Keratinocyte (primary cell): ENCODE data around the gene FGFBP2. TPM values are rescaled to one million over a fixed set of nuclear protein-coding genes. Genes with fewer than 3 reads are reported as not detected.

Experiments used
- DNase-seq: peaks from one replicate; pipeline ENCODE4 v3.0.0-alpha.2; 2011; ENCODE audit warnings: low read depth, missing footprints, low spot score
- FAIRE-seq: peaks from 2 replicates; lab custom pipeline; 2011; peaks lifted over from hg19 to GRCh38; lab: Jason Lieb, UNC
- H2AFZ ChIP-seq: 2 replicates; pipeline ENCODE4 v1.6.0; 2012; ENCODE audit warnings: low read length, control low read depth, inconsistent platforms; ENCODE audit not compliant: control insufficient read depth
- H3K27ac ChIP-seq: 2 replicates; pipeline ENCODE4 v1.5.1; 2011; ENCODE audit warnings: low read length; ENCODE audit not compliant: control insufficient read depth, insufficient read depth
- H3K27me3 ChIP-seq: 3 replicates; pipeline ENCODE4 v1.6.0; 2011; ENCODE audit warnings: low read length; ENCODE audit not compliant: control insufficient read depth, insufficient read depth; ENCODE audit errors: extremely low read depth
- H3K36me3 ChIP-seq, 2 experiments: 2 replicates in 1 of 2; 3 replicates in 1 of 2; pipeline ENCODE4 v1.5.1; 2011; ENCODE audit warnings: low read length in 2 of 2, mild to moderate bottlenecking in 1 of 2; ENCODE audit not compliant: control insufficient read depth in 2 of 2, insufficient read depth in 2 of 2; ENCODE audit errors: extremely low read depth in 1 of 2
- H3K4me1 ChIP-seq: 3 replicates; pipeline ENCODE4 v1.5.1; 2011; ENCODE audit warnings: low read length; ENCODE audit not compliant: control insufficient read depth, insufficient read depth; ENCODE audit errors: extremely low read depth
- H3K4me2 ChIP-seq: 3 replicates; pipeline ENCODE4 v1.6.0; 2011; ENCODE audit warnings: low read depth, low read length; ENCODE audit not compliant: control insufficient read depth, insufficient read depth; ENCODE audit errors: extremely low read depth
- H3K4me3 ChIP-seq, 3 experiments: fragments of 200-600 bp in 1 of 3; sonication (generic) in 1 of 3; 2 replicates in 2 of 3; 3 replicates in 1 of 3; pipeline ENCODE4 v1.5.1; 2011 to 2016; ENCODE audit warnings: low read length in 3 of 3, mild to moderate bottlenecking in 3 of 3, control low read depth in 2 of 3, inconsistent platforms in 1 of 3, low read depth in 1 of 3, mixed read lengths in 1 of 3, mixed run types in 1 of 3, moderate library complexity in 1 of 3; ENCODE audit not compliant: control insufficient read depth in 2 of 3, insufficient read depth in 2 of 3; ENCODE audit errors: extremely low read depth in 1 of 3
- H3K79me2 ChIP-seq: 2 replicates; pipeline ENCODE4 v1.6.0; 2012; ENCODE audit warnings: low read length; ENCODE audit not compliant: control insufficient read depth, insufficient read depth
- H3K9ac ChIP-seq: 3 replicates; pipeline ENCODE4 v1.6.0; 2011; ENCODE audit warnings: low read length; ENCODE audit not compliant: control insufficient read depth, insufficient read depth; ENCODE audit errors: extremely low read depth
- H3K9me1 ChIP-seq: 3 replicates; pipeline ENCODE4 v1.6.0; 2011; ENCODE audit warnings: low read length; ENCODE audit not compliant: control insufficient read depth, insufficient read depth; ENCODE audit errors: extremely low read depth
- H3K9me3 ChIP-seq: 2 replicates; pipeline ENCODE4 v1.5.1; 2012; ENCODE audit warnings: low read depth, low read length; ENCODE audit not compliant: control insufficient read depth
- H4K20me1 ChIP-seq: 3 replicates; pipeline ENCODE4 v1.6.0; 2011; ENCODE audit warnings: low read length; ENCODE audit not compliant: control insufficient read depth, insufficient read depth; ENCODE audit errors: extremely low read depth
- EZH2 ChIP-seq: IDR thresholded peaks from one replicate; pipeline ENCODE4 v1.6.1; 2012; ENCODE audit warnings: inconsistent platforms, mild to moderate bottlenecking, low read length, moderate library complexity
- dilution Hi-C: fragments of 300-500 bp; cut with MboI; formaldehyde crosslinking; loops from one replicate; pipeline ENCODE4 v1.7.0; 2020; ENCODE audit warnings: low sequenced_read_pairs; ENCODE audit not compliant: extremely low pct_ligation_motif_present
- polyA plus RNA-seq, 5 experiments: library from polyadenylated mRNA; depleted of rRNA in 3 of 5; stranded (reverse) in 3 of 5; stranded (forward) in 1 of 5; unstranded in 1 of 5; fragments of >200 nt; gene quantifications; 1 replicate in 1 of 5; 2 replicates in 3 of 5; 3 replicates in 1 of 5; pipeline versions ENCODE4 v1.2.1 to v1.2.3, GENCODE V29; 2011 to 2012; ENCODE audit warnings: missing spikeins in 2 of 5, low read depth in 1 of 5, low replicate concordance in 1 of 5
- TF ChIP-seq, protein P1 (sequence below), 3 experiments: IDR thresholded peaks in 1 of 3; conservative IDR thresholded peaks in 1 of 3; optimal IDR thresholded peaks in 1 of 3; 2 replicates in 2 of 3; 3 replicates in 1 of 3; pipeline versions ENCODE3 to v1.5.1; 2011; ENCODE audit warnings: low read length in 3 of 3, mild to moderate bottlenecking in 3 of 3, moderate library complexity in 2 of 3, control low read depth in 1 of 3, inconsistent platforms in 1 of 3; ENCODE audit not compliant: insufficient read depth in 2 of 3; ENCODE audit errors: extremely low read depth in 1 of 3

FGFBP2 gene
- polyA plus RNA-seq, 1 donor (not counting 4 experiments of a cell fraction or from before 2014, with no cell fraction given): not detected

- no peaks in the 10 kb centered on the region for H3K4me1 ChIP-seq
- no peak overlapping the region for H3K9ac ChIP-seq
- H3K4me2 ChIP-seq: no peak overlapping the region
- H3K9me1 ChIP-seq: no peaks in the 10 kb centered on the region
- dilution Hi-C loops: no loop called here
- no peak overlapping the region for H2AFZ ChIP-seq
- H3K27ac ChIP-seq: no peak overlapping the region
- DNase-seq (no peak), FAIRE-seq (no peak)
- H4K20me1 ChIP-seq: no peaks in the 10 kb centered on the region
- H3K9me3 ChIP-seq: no peaks in the 10 kb centered on the region
- H3K4me3 ChIP-seq: no peak overlapping the region
- no peak for TF ChIP-seq EZH2
- TF ChIP-seq, protein P1, sequence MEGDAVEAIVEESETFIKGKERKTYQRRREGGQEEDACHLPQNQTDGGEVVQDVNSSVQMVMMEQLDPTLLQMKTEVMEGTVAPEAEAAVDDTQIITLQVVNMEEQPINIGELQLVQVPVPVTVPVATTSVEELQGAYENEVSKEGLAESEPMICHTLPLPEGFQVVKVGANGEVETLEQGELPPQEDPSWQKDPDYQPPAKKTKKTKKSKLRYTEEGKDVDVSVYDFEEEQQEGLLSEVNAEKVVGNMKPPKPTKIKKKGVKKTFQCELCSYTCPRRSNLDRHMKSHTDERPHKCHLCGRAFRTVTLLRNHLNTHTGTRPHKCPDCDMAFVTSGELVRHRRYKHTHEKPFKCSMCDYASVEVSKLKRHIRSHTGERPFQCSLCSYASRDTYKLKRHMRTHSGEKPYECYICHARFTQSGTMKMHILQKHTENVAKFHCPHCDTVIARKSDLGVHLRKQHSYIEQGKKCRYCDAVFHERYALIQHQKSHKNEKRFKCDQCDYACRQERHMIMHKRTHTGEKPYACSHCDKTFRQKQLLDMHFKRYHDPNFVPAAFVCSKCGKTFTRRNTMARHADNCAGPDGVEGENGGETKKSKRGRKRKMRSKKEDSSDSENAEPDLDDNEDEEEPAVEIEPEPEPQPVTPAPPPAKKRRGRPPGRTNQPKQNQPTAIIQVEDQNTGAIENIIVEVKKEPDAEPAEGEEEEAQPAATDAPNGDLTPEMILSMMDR (optimal IDR thresholded peaks at IDR 0.05 in 1 of 3, IDR thresholded peaks at IDR 0.05 in 1 of 3, conservative IDR thresholded peaks at IDR 0.05 in 1 of 3; ENCODE audit: extremely low read depth in 1 of 3, insufficient read depth in 2 of 3, low read length in 3 of 3): no peak
- H3K27me3 ChIP-seq: no peaks in the 10 kb centered on the region
- H3K36me3 ChIP-seq: no peaks in the 10 kb centered on the region
- no peaks in the 10 kb centered on the region for H3K79me2 ChIP-seq
These were observed 15.3 kb downstream of the FGFBP2 start for GRCh38 chr4:15947684-15948083.

- FAIRE-seq (no peak), DNase-seq (no peak)
- Histone ChIP-seq H3K4me1 (no peaks in the 10 kb centered on the region), H3K4me3 (no peak overlapping the region), H2AFZ (no peak overlapping the region), H3K79me2 (no peaks in the 10 kb centered on the region), H3K36me3 (no peaks in the 10 kb centered on the region), H3K9ac (no peak overlapping the region), H3K9me1 (no peaks in the 10 kb centered on the region), H3K27ac (no peak overlapping the region), H3K27me3 (no peaks in the 10 kb centered on the region), H3K9me3 (no peaks in the 10 kb centered on the region), H3K4me2 (no peak overlapping the region), H4K20me1 (no peaks in the 10 kb centered on the region)
- TF ChIP-seq, protein P1 (optimal IDR thresholded peaks at IDR 0.05 in 1 of 3, IDR thresholded peaks at IDR 0.05 in 1 of 3, conservative IDR thresholded peaks at IDR 0.05 in 1 of 3; ENCODE audit: extremely low read depth in 1 of 3, insufficient read depth in 2 of 3, low read length in 3 of 3): no peak
- TF ChIP-seq EZH2: no peak
- dilution Hi-C loops: no loop called here
These were observed 17.5 kb downstream of the FGFBP2 start for GRCh38 chr4:15945516-15945915.
